Measurements from ENCODE around the gene B3GAT2. TPM values are rescaled to one million over a fixed set of nuclear protein-coding genes. Genes with fewer than 3 reads are reported as not detected.
A peak's percentile ranks its signal among the peaks of the same experiment; 100 is the strongest.

The B3GAT2 gene
- total and polyA plus RNA-seq, 2 of the 13 experiments (the other 11 are each of a cell fraction or from before 2014, with no cell fraction given): 0.01 to 0.02 TPM

DNA sequence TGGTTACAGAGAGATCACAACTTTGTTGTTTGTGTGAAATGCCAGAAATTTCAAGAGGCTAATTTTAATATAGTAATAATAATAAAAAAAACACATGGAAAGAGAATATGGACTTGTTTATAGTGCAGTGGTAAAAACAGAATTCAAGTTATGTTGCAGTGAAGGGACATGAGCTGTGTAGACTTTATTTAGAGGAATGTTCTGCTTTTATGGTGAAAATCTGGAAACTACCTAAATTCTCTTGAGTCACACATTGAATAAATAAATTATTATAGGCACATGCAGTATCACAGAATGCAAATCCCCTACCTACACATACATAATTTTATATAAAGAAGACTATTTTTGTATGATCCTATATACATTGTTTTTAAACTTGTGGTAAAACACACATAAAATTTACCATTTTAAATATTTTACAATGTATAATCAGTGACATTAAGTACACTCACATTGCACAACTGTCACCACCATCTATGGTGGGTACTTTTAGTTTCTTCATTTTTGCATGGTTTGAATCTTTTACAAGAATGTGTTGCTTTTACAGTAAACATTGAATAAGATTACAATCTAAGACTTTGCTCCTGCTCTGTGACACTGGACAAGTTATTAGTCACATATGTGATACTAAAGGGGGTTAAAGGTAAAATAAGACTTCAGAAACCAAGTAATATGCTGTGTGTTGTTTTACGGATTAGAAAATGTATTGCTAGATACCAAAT is 107.4 kb downstream of the B3GAT2 start (continued):
- TF ChIP-seq, protein P1, sequence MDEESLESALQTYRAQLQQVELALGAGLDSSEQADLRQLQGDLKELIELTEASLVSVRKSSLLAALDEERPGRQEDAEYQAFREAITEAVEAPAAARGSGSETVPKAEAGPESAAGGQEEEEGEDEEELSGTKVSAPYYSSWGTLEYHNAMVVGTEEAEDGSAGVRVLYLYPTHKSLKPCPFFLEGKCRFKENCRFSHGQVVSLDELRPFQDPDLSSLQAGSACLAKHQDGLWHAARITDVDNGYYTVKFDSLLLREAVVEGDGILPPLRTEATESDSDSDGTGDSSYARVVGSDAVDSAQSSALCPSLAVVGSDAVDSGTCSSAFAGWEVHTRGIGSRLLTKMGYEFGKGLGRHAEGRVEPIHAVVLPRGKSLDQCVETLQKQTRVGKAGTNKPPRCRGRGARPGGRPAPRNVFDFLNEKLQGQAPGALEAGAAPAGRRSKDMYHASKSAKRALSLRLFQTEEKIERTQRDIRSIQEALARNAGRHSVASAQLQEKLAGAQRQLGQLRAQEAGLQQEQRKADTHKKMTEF (CRISPR knock-in tag; IDR thresholded peaks at IDR 0.05): peak; percentile 61
- TF ChIP-seq FLYWCH1 (CRISPR knock-in tag; IDR thresholded peaks at IDR 0.05) (no peak), ZNF441 (CRISPR knock-in tag; IDR thresholded peaks at IDR 0.05; ENCODE audit: borderline replicate concordance) (no peak), MYNN (CRISPR knock-in tag; IDR thresholded peaks at IDR 0.05; ENCODE audit: low read depth) (no peak), ZNF230 (CRISPR knock-in tag; IDR thresholded peaks at IDR 0.05) (no peak), SNAPC2 (CRISPR knock-in tag; IDR thresholded peaks at IDR 0.05) (no peak), ZC3H4 (CRISPR knock-in tag; IDR thresholded peaks at IDR 0.05; ENCODE audit: borderline replicate concordance) (no peak), KMT2B (CRISPR knock-in tag; IDR thresholded peaks at IDR 0.05) (no peak), ZNF572 (CRISPR knock-in tag; IDR thresholded peaks at IDR 0.05) (no peak), HNRNPL (IDR thresholded peaks at IDR 0.05; ENCODE audit: low read depth, low read length) (no peak), ZNF101 (CRISPR knock-in tag; IDR thresholded peaks at IDR 0.05; ENCODE audit: borderline replicate concordance, low read depth) (no peak), SOX13 (IDR thresholded peaks at IDR 0.05) (no peak), SOX13 (CRISPR knock-in tag; conservative IDR thresholded peaks at IDR 0.05 in 1 of 2, IDR thresholded peaks at IDR 0.05 in 1 of 2) (0 out of 4 replicates have a peak, but pooled peaks of 1 of the 2 experiments have one; percentile 41), FOSL2 (CRISPR knock-in tag; IDR thresholded peaks at IDR 0.05) (no peak), MAF1 (CRISPR knock-in tag; IDR thresholded peaks at IDR 0.05; ENCODE audit: borderline replicate concordance) (no peak), ZNF549 (CRISPR knock-in tag; IDR thresholded peaks at IDR 0.05) (no peak), FOSL1 (CRISPR knock-in tag; IDR thresholded peaks at IDR 0.05; ENCODE audit: borderline replicate concordance) (no peak)
- TF ChIP-seq, protein P2, sequence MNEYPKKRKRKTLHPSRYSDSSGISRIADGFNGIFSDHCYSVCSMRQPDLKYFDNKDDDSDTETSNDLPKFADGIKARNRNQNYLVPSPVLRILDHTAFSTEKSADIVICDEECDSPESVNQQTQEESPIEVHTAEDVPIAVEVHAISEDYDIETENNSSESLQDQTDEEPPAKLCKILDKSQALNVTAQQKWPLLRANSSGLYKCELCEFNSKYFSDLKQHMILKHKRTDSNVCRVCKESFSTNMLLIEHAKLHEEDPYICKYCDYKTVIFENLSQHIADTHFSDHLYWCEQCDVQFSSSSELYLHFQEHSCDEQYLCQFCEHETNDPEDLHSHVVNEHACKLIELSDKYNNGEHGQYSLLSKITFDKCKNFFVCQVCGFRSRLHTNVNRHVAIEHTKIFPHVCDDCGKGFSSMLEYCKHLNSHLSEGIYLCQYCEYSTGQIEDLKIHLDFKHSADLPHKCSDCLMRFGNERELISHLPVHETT (CRISPR knock-in tag; conservative IDR thresholded peaks at IDR 0.05): no peak
- TF ChIP-seq, protein P3, sequence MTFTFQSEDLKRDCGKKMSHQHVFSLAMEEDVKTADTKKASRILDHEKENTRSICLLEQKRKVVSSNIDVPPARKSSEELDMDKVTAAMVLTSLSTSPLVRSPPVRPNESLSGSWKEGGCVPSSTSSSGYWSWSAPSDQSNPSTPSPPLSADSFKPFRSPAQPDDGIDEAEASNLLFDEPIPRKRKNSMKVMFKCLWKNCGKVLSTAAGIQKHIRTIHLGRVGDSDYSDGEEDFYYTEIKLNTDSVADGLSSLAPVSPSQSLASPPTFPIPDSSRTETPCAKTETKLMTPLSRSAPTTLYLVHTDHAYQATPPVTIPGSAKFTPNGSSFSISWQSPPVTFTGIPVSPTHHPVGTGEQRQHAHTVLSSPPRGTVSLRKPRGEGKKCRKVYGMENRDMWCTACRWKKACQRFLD (CRISPR knock-in tag; IDR thresholded peaks at IDR 0.05; ENCODE audit: borderline replicate concordance): no peak
- TF ChIP-seq, protein P4, sequence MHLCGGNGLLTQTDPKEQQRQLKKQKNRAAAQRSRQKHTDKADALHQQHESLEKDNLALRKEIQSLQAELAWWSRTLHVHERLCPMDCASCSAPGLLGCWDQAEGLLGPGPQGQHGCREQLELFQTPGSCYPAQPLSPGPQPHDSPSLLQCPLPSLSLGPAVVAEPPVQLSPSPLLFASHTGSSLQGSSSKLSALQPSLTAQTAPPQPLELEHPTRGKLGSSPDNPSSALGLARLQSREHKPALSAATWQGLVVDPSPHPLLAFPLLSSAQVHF (CRISPR knock-in tag; IDR thresholded peaks at IDR 0.05): no peak
- TF ChIP-seq, protein P5, sequence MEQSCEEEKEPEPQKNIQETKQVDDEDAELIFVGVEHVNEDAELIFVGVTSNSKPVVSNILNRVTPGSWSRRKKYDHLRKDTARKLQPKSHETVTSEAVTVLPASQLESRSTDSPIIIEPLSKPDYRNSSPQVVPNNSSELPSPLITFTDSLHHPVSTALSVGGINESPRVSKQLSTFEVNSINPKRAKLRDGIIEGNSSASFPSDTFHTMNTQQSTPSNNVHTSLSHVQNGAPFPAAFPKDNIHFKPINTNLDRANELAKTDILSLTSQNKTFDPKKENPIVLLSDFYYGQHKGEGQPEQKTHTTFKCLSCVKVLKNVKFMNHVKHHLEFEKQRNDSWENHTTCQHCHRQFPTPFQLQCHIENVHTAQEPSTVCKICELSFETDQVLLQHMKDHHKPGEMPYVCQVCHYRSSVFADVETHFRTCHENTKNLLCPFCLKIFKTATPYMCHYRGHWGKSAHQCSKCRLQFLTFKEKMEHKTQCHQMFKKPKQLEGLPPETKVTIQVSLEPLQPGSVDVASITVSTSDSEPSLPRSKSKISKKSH (CRISPR knock-in tag; IDR thresholded peaks at IDR 0.05; ENCODE audit: borderline replicate concordance): no peak
- TF ChIP-seq, protein P6, sequence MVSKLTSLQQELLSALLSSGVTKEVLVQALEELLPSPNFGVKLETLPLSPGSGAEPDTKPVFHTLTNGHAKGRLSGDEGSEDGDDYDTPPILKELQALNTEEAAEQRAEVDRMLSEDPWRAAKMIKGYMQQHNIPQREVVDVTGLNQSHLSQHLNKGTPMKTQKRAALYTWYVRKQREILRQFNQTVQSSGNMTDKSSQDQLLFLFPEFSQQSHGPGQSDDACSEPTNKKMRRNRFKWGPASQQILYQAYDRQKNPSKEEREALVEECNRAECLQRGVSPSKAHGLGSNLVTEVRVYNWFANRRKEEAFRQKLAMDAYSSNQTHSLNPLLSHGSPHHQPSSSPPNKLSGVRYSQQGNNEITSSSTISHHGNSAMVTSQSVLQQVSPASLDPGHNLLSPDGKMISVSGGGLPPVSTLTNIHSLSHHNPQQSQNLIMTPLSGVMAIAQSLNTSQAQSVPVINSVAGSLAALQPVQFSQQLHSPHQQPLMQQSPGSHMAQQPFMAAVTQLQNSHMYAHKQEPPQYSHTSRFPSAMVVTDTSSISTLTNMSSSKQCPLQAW (CRISPR knock-in tag; IDR thresholded peaks at IDR 0.05): no peak

All from HepG2 (cell line).